SKM-1 (cell line): ENCODE measurements around the gene MAPK11.

ENCODE experiments used
- DNase-seq: peaks from one replicate; lab custom pipeline; 2025; ENCODE audit not compliant: unreplicated experiment; lab: John Stamatoyannopoulos, UW

MAPK11 gene

GRCh38 chr22:50250249-50250554 is 20.0 kb downstream of the MAPK11 start:
- no peak for DNase-seq

DNA sequence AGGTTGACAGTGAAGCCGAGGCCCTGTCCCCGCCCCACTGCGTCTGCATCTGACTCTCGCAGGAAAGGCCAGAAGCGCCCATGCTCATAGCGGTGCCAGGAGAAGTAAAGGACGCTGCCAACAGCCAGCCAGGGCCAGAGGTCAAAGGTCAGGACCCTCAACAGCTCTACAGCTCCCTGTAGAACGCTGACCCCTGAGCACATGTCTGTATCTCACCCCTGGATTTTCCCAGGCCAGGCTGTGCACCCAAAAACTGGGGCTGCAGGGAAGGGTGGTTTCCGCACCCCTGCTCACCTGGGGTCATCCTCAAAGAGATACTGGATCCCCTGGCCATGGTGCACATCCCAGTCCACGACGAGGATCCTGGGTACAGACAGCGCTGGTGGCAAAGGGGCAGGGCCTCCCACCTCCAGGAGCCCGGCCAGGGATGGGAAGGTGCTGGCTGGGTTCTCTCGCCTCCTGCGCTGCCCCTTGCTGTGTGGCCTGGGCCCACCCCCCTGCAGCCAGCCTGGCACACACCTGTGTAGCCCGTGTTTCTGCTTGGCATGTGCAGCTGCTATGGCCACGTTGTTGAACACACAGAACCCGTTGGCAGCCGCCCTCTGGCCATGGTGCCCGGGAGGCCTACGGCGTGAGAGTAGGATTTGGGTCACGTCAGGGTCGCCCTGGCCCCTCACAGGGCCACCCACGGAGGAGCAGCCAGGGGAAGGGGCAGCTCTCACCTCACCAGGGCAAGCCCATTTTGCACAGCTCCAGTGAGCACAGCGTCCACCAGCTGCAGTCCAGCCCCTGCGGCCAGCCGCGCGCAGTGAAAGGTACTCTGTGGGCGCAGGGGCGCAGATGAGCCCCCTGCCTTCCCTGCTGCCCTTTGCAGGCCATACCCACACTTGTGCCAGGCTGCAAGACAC is 20.6 kb downstream of the MAPK11 start:
- DNase-seq, result no peak

GRCh38 chr22:50248196-50249081 is 21.7 kb downstream of the MAPK11 start:
- no peak for DNase-seq

DNA sequence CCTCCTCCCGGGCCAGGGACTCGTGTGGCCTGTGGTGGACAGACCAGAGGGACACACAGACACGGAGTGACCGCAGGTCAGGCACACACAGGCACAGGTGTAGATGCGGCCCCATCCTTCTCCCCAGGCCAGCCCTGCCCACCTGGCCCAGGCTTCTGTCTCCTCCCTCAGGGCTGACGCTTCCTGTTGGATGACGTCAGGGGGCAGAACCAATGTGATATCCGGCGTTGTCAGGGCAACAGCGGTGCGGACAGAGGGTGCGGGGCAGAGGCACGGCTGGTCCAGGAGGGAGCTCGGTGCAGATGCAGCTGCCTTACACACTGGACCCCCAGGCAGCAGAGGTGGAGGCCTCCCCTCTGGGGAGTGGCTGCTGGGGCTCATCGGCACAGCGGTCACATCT is 22.4 kb downstream of the MAPK11 start:
- DNase-seq, result no peak

GRCh38 chr22:50246242-50247175 is 23.7 kb downstream of the MAPK11 start:
- no peak for DNase-seq

- no peak for DNase-seq
Observed at GRCh38 chr22:50245214-50246072, 24.7 kb downstream of the MAPK11 start.

GRCh38 chr22:50244420-50245213 is 25.6 kb downstream of the MAPK11 start, which contains the start of gene TUBGCP6:
TSS of gene TUBGCP6 (minus strand) at chr22:50245023. CDS start at chr22:50244459, 564 bp downstream.
- peak; percentile 67 for DNase-seq

- DNase-seq, result no peak
Observed at GRCh38 chr22:50243685-50244419, 26.3 kb downstream of the MAPK11 start.

DNA sequence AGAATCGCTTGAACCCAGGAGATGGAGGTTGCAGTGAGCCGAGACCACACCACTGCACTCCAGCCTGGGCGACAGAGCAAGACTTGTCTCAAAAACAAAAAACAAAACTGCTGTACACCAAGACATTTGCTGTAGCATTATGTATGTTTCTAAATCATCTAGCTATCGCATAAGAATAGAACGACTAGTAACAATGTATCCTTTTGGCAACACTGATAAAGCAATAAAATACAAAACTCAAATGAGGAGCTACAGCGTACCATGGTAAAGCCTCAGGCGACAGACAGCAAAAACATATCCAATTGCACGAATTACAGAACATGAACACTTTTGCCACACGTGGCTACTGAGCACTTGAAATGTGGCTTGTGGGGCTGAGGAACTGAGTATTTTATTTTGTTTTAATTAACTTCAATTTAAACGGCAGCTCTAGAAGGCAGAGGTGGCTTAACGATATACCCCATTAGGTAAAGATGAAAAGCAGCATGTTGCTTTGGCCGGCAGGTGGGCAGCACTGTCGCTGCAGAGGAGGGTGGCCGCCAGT is 27.7 kb downstream of the MAPK11 start:
- DNase-seq, result no peak

DNA sequence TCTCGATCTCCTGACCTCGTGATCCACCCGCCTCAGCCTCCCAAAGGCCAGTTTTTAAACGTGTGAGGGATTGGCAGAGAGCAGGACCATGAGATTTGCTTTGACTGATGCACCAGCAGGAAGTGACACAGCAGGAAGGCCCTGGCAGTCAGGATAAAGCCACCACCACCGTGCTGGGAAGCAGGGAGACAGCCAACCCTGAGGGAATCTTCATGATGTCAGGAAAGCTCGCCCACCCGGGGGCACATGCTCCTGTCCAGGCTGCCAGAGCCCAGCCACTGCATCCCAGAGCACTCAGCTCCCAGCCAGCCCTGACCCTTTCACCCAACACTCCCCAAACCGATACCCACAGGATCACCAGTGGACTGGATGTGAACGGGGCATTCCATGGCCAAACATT is 31.4 kb downstream of the MAPK11 start:
- no peak for DNase-seq

GRCh38 chr22:50236731-50237409 is 33.3 kb downstream of the MAPK11 start:
- no peak for DNase-seq

- DNase-seq, result no peak
Observed at GRCh38 chr22:50233223-50233622, 37.0 kb downstream of the MAPK11 start.

- no peak for DNase-seq
Observed at GRCh38 chr22:50232481-50233151, 37.6 kb downstream of the MAPK11 start.

DNA sequence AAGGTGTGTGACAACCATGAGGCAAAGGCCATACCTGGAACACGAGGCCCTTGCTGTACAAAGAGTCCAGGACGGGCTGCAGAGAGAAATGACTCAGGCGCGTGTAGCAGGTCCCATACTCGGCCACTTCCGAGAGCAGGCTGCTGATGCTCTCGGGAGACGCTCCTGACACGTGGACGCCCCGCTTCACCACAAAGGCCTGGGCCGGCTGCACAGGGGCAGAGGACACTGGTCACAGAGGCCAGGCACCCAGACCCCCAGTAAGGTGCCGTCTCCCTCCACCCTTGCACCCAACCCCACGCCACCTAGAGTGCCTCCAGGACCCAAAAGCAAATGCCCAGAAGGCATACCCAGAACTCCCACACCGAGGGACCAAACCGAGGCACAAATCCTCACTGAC is 40.8 kb downstream of the MAPK11 start:
- no peak for DNase-seq

- DNase-seq, result no peak
Observed at GRCh38 chr22:50228366-50228765, 41.8 kb downstream of the MAPK11 start.

DNA sequence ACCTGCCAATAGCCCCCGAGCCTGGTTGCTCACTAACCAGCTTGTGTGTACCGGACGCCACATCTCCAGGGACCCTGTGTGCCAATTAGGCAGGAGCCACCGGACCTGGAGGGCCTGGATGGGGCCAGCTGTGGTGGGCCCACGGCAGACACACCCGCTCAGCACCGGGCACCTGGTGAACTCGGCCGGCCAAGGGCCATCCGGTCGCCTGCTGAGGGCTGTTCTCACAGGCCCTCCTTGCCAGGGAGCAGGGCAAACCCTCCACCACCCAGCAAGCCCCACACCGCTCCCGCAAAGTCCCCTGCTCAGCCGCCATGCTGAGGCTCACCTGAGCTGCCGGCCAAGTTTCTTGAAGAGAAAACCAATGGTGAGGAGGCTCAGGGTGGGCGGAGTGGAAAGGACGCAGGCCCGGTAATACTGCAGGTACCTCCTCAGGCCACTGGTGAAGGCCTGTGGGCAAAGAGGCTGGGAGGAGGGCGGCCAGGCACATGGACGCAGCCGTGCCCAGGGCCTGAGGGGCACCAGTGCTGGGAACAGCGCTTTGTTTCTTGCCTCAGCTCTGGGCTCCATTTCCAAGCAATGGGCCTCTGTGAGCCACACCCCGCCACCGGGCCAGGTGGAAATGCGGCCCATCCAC is 42.5 kb downstream of the MAPK11 start:
- no peak for DNase-seq

GRCh38 chr22:50226875-50227165 is 43.4 kb downstream of the MAPK11 start:
- no peak for DNase-seq
